ENCODE measurements around the gene TLX3. TPM values are rescaled to one million over a fixed set of nuclear protein-coding genes. Genes with fewer than 3 reads are reported as not detected.
A peak's percentile ranks its signal among the peaks of the same experiment; 100 is the strongest.

The TLX3 gene
- polyA plus RNA-seq, 1 donor (not counting 4 experiments of a cell fraction or from before 2014, with no cell fraction given), result not detected

- H3K9me3 ChIP-seq (ENCODE audit: control insufficient read depth, low read depth, low read length), result no peaks in the 10 kb centered on the region
- no peak for FAIRE-seq
- H3K79me2 ChIP-seq (ENCODE audit: control insufficient read depth, insufficient read depth, low read length), result no peaks in the 10 kb centered on the region
- no peak overlapping the region for H3K27ac ChIP-seq (ENCODE audit: control insufficient read depth, insufficient read depth, low read length)
- H3K9ac ChIP-seq (ENCODE audit: control insufficient read depth, extremely low read depth, insufficient read depth, low read length), result no peak overlapping the region
- no peak overlapping the region for H2AFZ ChIP-seq (ENCODE audit: control insufficient read depth, low read length)
- peaks cover 99% of the 10 kb centered on the region for H3K27me3 ChIP-seq (ENCODE audit: control insufficient read depth, extremely low read depth, insufficient read depth, low read length)
- TF ChIP-seq EZH2 (IDR thresholded peaks at IDR 0.05; ENCODE audit: low read length) (no peak), CTCF (optimal IDR thresholded peaks at IDR 0.05 in 1 of 3, IDR thresholded peaks at IDR 0.05 in 1 of 3, conservative IDR thresholded peaks at IDR 0.05 in 1 of 3; ENCODE audit: extremely low read depth in 1 of 3, insufficient read depth in 2 of 3, low read length in 3 of 3) (no peak)
- H3K4me3 ChIP-seq (ENCODE audit: control insufficient read depth in 2 of 3, extremely low read depth in 1 of 3, insufficient read depth in 2 of 3, low read depth in 1 of 3, low read length in 3 of 3), result no peak overlapping the region
- dilution Hi-C loops (cut with MboI; ENCODE audit: extremely low pct_ligation_motif_present, low sequenced_read_pairs), result no loop called here
- H3K36me3 ChIP-seq (ENCODE audit: control insufficient read depth in 2 of 2, extremely low read depth in 1 of 2, insufficient read depth in 2 of 2, low read length in 2 of 2), result no peaks in the 10 kb centered on the region
- DNase-seq (ENCODE audit: low read depth, low spot score), result no peak
- peak overlapping the region; percentile 22 for H3K4me2 ChIP-seq (ENCODE audit: control insufficient read depth, extremely low read depth, insufficient read depth, low read depth, low read length)
- no peaks in the 10 kb centered on the region for H3K9me1 ChIP-seq (ENCODE audit: control insufficient read depth, extremely low read depth, insufficient read depth, low read length)
- H3K4me1 ChIP-seq (ENCODE audit: control insufficient read depth, extremely low read depth, insufficient read depth, low read length), result no peaks in the 10 kb centered on the region
- peaks cover 3% of the 10 kb centered on the region for H4K20me1 ChIP-seq (ENCODE audit: control insufficient read depth, extremely low read depth, insufficient read depth, low read length)
Observed at GRCh38 chr5:171312129-171312974, 3.3 kb downstream of the TLX3 start.

GRCh38 chr5:171313481-171314206, 4.6 kb downstream of the TLX3 start:
- Histone ChIP-seq H3K9me1 (ENCODE audit: control insufficient read depth, extremely low read depth, insufficient read depth, low read length) (no peaks in the 10 kb centered on the region), H2AFZ (ENCODE audit: control insufficient read depth, low read length) (no peak overlapping the region), H3K4me1 (ENCODE audit: control insufficient read depth, extremely low read depth, insufficient read depth, low read length) (no peaks in the 10 kb centered on the region), H3K4me3 (ENCODE audit: control insufficient read depth in 2 of 3, extremely low read depth in 1 of 3, insufficient read depth in 2 of 3, low read depth in 1 of 3, low read length in 3 of 3) (no peak overlapping the region), H3K79me2 (ENCODE audit: control insufficient read depth, insufficient read depth, low read length) (no peaks in the 10 kb centered on the region), H3K9ac (ENCODE audit: control insufficient read depth, extremely low read depth, insufficient read depth, low read length) (no peak overlapping the region), H3K27me3 (ENCODE audit: control insufficient read depth, extremely low read depth, insufficient read depth, low read length) (peaks cover 99% of the 10 kb centered on the region), H3K36me3 (ENCODE audit: control insufficient read depth in 2 of 2, extremely low read depth in 1 of 2, insufficient read depth in 2 of 2, low read length in 2 of 2) (no peaks in the 10 kb centered on the region), H3K27ac (ENCODE audit: control insufficient read depth, insufficient read depth, low read length) (no peak overlapping the region), H3K9me3 (ENCODE audit: control insufficient read depth, low read depth, low read length) (no peaks in the 10 kb centered on the region), H4K20me1 (ENCODE audit: control insufficient read depth, extremely low read depth, insufficient read depth, low read length) (peaks cover 3% of the 10 kb centered on the region), H3K4me2 (ENCODE audit: control insufficient read depth, extremely low read depth, insufficient read depth, low read depth, low read length) (no peak overlapping the region)
- DNase-seq (ENCODE audit: low read depth, low spot score) (no peak), FAIRE-seq (no peak)
- dilution Hi-C loops (cut with MboI; ENCODE audit: extremely low pct_ligation_motif_present, low sequenced_read_pairs), result no loop called here
- TF ChIP-seq EZH2 (IDR thresholded peaks at IDR 0.05; ENCODE audit: low read length), result peak; percentile 45
- TF ChIP-seq CTCF (optimal IDR thresholded peaks at IDR 0.05 in 1 of 3, IDR thresholded peaks at IDR 0.05 in 1 of 3, conservative IDR thresholded peaks at IDR 0.05 in 1 of 3; ENCODE audit: extremely low read depth in 1 of 3, insufficient read depth in 2 of 3, low read length in 3 of 3), result no peak

Measured in keratinocyte (primary cell).